CD4-positive, alpha-beta T cell treated with Interleukin-2 at 100 ng/mL for 4 hours (primary cell): ENCODE results near the gene ICA1.
"Not testable (repeated sequence)": the region's sequence is repeated elsewhere in the genome, so short reads cannot be mapped to it uniquely, and the experiment has no call there.

Experiments
- DNase-seq: peaks from one replicate; pipeline ENCODE4 v3.0.0-alpha.2; 2020; ENCODE audit warnings: low spot score

Gene ICA1

DNA sequence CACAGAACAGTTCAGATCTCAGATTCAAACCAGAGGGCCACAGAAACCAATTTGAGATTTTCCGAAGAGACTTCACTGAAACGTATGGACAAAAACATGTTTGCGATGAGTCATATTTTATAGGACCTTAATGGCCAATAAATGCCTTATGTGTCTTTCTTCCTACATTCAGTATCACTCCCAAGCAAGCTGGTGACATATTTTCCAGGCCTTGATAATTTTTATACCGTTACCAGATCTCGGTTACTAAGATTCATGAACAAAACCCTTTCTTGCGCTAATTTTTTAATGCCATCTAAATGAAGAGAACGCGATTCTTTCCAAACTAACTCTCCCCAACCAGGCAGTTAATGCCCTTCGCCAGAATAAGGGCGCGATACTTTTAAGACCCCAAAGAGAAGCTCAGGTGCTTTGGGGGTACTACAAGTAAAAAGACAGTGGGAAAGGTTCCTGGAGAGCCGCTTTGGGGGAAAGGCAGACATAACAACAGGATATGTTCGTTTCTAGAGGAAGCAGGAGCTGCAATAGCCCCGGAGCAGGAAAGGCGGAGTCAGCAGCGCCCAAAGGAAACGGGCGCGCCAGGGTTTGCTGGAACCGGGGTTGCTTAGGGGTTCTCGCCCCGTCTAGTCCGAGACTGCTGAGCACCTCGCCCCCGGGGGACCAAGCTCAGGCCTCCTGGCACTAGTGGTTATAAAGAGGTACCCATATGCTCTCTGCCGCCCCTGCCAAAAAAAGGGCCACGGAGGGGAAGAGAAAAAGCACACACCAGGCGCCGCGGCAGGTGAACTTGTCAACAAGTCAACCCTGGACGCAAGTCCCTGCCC, 884 bp downstream of the ICA1 start:
- DNase-seq: no peak

DNA sequence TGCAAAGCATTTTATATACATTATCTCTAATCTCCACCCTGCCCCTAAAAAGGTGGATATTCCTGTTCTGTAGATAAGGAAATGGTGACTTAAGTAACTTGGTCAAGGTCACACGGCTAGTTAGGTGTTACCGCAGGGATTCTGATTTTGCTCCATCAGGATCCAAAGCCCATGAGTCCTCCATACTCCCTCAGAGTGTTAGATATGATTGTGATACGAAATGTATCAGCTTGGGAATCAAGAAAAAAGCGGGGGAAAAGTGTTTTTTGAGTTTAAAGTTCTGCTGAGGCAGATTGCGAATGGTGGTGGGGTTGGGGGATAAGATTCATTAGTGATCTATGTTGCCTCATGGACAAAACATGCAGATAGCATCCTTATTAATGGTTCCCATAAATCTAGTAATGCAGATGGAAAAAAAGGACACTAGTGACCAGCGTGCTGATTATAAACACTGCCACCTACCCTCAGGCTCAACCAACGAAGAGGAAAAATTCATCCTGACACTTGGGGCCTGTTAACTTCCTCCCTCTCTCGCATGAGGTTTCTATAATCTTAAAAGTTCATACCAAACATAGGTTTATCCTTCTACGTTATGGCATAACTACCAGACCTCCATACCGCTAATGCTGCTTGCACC, 2.3 kb downstream of the ICA1 start:
- no peak for DNase-seq

DNA sequence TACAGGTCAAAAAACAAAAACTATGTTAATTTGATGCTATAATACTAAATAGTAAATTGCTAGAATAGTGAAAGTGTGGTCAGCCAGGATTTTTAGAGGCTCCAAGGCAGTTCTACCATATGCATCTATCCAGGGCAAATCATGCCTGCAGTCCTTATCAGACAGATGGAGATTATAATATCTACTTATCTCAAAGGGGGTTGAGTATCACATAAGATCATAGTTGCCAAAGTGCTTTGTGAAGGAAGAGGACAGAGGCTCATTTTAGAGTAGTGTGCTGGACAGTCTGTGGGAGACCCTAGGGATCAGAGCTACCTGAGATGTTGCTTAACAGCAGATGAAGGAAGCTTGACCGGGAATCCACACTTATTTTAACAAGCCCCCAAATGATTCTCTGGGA, 3.2 kb downstream of the ICA1 start:
- DNase-seq: no peak

DNA sequence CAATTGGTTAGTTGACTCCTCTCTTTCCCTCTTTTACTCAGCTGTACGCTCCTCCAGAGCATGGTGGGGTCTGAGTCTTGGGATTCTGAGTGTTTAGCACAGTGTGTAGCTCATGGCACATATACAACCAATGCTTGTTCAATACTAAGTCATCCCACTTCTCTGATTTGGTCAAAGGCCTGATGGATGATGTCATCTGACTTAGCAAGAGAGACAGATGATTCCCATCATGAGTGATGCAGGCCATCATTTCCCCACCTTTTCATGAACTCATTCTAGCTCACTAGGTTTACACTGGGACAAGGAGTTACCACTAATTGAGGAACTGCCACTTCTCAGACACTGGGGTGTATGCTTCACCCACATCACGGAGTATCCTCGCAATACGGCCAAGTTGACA, 3.8 kb downstream of the ICA1 start:
- no peak for DNase-seq

DNA sequence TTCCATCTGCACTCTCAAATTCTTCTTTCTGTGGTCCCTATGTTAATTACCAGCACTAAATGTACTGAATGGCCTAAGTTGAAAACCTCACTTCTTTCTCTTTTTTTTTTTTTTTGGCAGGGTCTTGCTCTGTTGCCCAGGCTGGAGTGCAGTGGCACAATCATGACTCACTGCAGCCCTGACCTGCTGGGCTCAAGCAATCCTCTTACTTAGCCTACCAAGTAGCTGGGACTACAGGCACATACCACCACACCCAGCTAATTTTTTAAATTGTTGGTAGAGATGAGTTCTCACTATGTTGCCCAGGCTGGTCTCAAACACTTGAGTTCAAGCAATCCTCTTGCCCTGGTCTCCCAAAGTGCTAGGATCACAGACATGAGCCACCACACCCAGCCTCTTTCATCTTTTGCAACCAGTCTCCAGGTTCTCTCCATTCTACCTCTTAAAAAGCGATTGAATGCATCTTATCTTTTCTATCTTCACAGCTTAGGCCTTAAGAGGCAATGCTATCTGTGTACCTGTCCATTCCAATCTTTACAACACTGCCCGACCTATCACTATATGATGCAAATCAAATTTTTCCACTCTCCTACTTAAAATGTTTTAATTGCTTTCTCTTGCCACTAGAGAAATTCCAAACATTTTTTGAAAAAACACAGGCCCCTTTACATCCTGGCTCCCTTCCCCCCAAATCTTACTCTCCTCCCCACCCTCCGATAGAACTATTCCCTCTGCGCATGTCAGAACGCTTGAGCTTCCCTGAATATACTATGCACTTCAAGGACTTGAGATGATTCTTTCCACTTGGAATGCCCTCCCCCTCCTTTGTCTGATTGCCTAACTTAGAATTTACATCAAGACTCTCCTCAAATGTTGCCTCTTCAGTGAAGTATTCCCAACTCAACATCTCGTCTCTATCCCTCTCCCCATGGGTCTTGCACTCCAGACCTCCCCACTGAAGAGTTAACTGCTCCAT, 6.0 kb downstream of the ICA1 start:
- no peak for DNase-seq

DNA sequence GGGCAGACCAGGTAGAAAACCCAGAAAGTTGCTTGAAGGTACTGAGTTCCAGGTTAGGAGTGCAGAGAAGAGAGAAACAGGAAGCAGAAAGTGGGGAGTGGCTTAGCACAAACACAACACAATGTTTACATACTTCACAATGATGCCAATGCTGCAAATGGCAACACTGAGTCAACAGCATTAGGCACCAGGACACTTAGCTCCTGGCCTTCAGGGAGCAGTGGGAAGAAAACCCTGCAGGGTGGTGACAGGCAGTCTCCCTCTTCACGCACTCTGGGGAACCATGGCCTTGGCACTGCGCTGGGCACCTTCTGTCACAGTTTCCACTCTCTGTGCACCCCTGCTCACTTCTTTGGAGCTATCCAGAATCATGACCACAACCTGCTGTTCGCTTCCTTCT, 7.3 kb downstream of the ICA1 start:
- DNase-seq: no peak

DNA sequence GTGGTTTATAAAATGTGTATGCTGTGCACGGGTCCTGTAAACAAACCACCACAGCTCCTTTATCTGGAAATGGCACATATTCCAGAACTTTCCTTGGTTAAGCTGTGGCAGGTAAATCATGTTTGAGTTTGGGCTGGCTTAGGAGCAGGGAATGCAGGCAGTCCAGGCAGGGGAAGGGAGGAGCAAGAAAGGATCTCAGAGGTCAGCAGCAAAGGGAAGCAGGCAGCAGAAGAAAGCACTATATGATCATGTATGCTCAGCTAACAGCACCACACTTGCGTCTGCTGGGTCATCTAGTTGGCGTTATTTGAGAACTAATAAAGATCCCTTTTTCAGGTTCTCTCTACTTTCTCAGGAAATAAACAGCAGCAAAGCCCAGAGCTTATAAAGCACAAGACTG, 7.8 kb downstream of the ICA1 start:
- DNase-seq: no peak

DNA sequence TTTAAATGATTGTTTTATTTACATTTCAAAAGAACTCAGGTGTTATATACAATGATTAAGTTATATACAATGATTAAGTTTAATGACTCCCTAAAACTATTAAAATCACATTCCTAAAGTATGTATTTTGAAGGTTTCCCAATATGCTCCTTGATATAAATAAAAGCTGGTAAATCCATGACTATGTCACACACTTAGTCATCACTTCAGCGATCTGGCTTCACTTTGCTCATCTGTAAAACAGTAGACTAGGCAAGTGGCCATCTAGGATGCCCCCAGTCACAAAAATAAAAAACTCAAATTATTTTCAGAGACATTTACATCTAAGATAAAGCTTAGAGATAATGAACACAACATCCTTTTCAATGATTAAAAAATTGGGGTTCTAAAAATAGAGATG, 10.8 kb downstream of the ICA1 start:
- DNase-seq: no peak

DNA sequence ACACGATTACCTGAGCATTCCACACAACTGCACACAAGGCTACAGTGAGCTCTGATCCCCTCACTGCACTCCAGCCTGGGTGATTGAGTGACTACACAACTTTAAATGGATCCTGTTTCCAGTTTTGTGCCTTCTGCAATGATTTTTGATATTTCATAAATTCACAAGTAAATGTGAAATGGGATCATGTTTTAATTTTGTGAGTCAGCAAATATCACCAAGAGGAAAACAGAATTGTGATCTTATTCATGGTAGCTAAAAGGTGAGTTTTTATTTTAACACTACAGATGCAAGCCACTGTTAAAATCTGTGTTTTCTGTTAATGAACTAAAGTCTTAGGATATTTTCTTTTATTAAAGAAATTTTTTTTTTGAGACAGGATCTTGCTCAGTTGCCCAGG, 11.4 kb downstream of the ICA1 start:
- no peak for DNase-seq

DNA sequence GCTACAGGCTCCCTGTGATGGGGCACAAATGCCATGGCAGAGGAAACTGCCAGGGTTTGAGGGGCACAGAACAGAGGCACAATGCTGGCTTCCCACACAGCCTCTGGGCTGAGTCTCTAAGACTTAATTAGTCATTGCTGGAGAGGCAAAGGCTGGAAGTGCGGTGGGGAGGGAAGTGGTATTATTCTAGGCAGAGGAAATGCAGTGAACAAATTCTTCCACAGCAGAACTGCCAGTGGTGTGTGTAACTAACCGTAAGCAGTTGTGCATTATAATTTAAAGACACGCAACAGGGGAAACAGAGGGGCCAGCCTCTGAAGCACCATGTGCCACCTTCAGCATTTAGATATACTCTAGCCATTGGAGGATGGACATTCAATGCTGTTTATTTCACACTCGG, 12.8 kb downstream of the ICA1 start:
- DNase-seq: no peak

DNA sequence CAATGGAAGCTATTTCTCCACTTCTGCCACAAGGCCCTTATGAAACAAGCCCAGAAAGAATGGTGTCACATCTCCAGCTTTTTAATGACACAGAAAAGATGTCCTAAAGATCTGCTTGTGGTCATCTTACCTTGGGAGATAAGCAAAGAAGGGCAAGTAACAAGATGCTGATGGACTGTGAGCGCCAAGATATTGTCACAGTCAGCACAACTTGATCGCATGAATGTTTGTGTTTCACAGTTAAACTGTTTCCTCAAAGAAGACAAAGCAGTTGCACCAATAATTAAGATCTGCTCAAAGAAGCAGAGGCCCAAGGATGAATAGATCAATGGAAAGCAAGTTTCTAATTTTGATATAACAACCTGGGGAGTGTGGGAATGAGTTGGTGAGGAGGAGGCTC, 15.9 kb downstream of the ICA1 start:
- no peak for DNase-seq

DNA sequence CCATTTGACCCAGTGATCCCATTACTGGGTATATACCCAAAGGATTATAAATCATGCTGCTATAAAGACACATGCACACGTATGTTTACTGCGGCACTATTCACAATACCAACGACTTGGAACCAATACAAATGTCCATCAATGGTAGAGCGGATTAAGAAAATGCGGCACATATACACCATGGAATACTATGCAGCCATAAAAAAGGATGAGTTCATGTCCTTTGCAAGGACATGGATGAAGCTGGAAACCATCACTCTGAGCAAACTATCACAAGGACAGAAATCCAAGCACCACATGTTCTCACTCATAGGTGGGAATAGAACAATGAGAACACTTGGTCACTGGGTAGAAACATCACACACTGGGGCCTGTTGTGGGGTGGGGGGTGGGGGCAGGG, 16.9 kb downstream of the ICA1 start:
- not testable (repeated sequence) for DNase-seq

DNA sequence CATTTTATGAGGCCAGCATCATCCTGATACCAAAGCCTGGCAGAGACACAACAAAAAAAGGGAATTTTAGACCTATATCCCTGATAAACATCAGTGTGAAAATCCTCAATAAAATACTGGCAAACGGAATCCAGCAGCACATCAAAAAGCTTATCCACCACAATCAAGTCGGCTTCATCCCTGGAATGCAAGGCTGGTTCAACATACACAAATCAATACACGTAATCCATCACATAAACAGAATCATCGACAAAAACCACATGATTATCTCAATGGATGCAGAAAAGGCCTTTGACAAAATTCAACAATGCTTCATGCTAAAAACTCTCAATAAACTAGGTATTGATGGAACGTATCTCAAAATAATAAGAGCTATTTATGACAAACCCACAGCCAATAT, 18.9 kb downstream of the ICA1 start:
- DNase-seq: not testable (repeated sequence)

DNA sequence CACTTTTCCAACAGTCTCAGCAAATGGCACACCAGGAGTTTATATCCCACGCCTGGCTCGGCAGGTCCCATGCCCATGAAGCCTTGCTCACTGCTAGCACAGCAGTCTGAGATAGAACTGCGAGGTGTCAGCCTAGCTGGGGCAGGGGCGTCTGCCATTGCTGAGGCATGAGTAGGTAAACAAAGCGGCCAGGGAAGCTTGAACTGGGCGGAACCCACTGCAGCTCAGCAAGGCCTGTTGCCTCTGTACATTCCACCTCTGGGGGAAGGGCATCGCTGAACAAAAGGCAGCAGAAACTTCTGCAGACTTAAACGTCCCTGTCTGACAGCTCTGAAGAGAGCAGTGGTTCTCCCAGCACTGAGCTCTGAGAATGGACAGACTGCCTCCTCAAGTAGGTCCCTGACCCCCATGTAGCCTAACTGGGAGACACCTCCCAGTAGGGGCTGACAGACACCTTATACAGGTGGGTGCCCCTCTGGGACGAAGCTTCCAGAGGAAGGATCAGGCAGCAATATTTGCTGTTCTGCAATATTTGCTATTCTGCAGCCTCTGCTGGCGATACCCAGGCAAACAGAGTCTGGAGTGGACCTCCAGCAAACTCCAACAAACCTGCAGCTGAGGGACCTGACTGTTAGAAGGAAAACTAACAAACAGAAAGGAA, 22.1 kb downstream of the ICA1 start:
- DNase-seq: not testable (repeated sequence)

DNA sequence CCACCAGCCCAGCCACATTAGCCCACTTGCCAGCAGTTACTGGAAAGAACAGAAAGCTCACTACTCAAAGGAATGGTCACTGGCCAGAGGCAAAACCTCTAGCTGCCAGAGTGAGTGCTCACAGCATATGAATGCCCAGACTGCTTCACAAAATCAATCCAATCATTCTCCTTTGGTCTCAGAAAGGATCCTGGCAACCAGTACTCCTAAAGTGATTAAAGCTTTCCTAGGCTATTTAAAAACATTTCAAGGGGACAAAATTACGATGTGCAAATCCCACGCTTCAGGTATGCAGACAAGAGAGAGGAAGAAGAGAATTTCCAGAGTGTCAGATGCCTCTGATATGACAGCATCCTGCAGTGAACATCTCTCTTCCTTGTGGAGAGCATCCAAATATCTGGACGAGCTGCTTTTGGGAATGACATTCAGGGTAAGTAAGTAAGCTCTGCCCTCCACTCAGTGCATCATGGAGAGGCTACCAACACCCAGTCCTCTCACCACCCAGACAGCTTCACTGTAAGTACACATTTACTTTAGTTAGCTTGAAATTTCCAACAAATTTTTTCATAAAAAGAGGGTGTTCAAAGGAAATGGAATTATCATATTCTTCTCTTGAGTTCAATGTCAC, 25.1 kb downstream of the ICA1 start:
- DNase-seq: no peak

DNA sequence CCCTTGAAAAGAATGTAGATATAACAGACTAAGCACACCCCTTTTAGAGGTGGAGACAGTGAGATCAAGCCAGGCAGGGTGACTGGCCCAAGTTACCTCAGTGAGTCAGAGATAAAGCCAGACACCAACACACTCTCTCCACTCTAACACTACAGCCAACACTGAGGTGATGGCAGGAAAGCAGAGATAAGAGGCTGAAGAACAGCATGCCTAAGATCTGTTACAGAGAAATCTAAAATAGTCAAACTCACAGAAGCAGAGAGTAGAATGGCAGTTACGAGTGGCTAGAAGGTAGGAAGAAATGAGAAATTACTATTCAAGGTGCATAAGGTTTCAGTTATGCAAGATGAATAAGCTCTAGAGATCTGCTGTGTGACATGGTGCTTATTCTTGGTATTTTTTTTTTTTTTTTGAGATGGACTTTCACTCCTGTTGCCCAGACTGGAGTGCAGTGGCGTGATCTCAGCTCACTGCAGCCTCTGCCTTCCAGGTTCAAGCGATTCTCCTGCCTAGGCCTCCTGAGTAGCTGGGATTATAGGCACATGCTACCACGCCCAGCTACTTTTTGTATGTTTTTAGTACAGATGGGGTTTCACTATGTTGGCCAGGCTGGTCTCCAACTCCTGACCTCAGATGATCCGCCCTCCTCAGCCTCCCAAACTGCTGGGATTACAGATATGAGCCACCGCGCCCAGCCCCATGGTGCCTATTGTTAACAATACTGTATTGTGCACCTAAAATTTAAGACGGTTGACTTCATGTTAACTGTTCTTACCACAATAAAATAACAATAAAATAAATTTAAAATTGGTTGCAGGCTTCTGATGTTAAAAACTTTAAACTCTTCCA, 28.7 kb downstream of the ICA1 start:
- DNase-seq: no peak

DNA sequence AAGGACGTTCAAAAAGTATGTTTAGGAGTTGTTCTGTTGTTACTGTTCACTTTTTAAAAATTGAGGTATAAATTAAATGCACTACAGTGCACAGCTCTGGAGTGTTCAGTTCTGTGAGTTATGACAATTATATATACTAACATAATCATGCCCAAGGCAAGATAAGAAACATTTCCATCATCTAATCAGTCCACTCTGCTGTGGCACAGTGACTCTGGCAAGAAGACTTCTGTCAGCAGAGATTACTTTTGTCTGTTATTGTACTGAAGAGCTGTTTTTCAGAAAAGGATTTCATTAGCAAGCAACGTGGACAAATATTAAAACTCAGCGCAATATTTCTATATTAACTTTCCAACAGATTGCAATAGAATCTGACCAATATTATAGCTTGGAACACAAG, 32.0 kb downstream of the ICA1 start:
- no peak for DNase-seq

DNA sequence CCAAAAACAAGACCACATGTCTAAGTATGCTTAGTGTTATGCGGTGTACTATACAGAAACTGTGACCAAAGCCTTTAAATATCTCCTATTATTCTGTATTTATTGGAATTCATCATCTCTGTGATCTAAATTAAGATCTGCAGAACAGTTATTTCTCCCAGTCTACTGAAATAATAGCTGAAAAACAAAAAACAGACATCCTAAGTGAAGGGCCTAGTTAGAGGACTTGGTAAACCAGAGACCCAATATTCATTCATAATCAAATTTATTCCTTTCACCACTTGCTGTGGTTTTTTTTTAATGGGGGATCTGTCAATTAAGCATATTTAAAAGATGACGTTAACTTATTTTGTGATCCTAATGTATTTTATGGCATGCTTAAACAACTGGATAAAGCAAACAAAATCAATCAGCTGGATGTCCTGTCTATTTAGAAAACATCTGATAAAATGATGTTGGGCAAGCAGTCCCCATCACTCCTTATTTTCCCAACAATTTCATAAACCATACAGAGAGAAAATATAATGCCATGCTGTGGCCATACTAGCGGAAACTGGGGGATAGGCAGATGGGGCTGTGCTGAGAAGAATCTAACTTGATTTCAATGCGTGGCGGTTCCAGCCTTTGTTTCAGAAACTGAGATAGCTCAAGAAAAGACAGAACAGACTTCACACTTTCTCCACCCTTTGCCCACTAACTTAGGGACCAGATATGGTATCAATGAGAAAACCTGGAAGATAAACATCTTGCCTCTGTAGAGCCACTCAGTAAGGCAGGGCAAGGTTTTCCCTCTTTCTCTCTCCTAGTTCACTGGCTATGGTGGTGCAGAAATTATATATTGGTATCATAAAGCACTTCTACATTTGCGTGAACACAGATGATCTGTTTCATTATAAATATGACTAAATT, 32.9 kb downstream of the ICA1 start:
- DNase-seq: no peak

DNA sequence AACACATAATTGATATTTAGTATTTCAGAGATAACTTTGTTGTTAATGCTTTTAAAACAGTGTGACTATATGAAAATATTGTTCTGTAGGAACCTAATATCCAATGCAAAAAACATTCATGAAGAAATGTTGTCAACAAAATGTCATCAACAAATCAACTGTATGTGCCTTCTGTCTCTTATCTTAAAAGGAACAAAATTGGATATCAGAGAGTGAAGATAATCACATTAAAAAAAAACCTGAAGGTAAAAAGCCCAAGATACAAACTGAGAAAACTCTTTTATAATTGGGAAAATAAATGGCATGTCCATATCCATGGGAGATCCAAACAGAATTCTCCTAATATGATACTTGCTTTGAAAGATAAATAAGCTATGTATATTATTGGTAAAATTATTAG, 33.9 kb downstream of the ICA1 start:
- DNase-seq: no peak

DNA sequence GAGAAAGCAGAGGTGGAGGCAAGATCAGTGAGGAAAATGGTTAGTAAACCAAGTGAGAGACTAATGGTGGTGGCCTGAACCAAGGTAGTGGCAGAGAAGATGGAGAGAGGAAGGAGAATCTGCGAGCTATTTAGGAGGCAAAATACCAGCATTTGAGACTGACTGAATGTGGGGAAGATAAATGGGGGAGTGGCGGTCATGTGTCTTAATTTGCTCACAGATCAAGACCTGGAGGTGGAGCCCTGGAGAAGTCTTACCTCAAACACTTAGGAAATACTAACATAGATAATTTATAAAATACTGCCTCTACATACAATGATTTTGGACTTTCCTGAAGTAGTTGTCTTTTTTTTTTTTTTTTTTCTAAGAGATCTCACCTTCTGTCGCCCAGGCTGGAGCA, 34.7 kb downstream of the ICA1 start:
- no peak for DNase-seq
